Left ventricle myocardium superior (tissue), 1 donor: ENCODE measurements around the gene GRIK4. TPM values are rescaled to one million over a fixed set of nuclear protein-coding genes. Genes with fewer than 3 reads are reported as not detected.
"Not testable (repeated sequence)": the region's sequence is repeated elsewhere in the genome, so short reads cannot be mapped to it uniquely, and the experiment has no call there.

Experiments used
- ATAC-seq: fragments of 200-7000 bp; cut with Tn5 transposase; one replicate; pipeline ENCODE4 v1.9.1; 2020; ENCODE audit warnings: mild to moderate bottlenecking, moderate library complexity
- DNase-seq: peaks from one replicate; pipeline ENCODE4 v3.0.0-alpha.2; 2020
- intact Hi-C: fragments of 100-400 bp; cut with micrococcal nuclease; formaldehyde crosslinking; loops from one replicate; pipeline ENCODE4 v1.11.0; 2022
- total RNA-seq: library from RNA; stranded (reverse); fragmentation: NEBNext Ultra II Directional; extraction: Animal tissue kit (Norgen Biotek cat#: 25700); gene quantifications from one replicate; pipeline ENCODE4 v1.2.1, GENCODE V29; 2021
- donor health status: DM: no; HTN: yes; CAD: no; lungs with severe emphysema.

Gene GRIK4
- total RNA-seq, 1 donor from 2014 or later: 0.22 TPM

DNA sequence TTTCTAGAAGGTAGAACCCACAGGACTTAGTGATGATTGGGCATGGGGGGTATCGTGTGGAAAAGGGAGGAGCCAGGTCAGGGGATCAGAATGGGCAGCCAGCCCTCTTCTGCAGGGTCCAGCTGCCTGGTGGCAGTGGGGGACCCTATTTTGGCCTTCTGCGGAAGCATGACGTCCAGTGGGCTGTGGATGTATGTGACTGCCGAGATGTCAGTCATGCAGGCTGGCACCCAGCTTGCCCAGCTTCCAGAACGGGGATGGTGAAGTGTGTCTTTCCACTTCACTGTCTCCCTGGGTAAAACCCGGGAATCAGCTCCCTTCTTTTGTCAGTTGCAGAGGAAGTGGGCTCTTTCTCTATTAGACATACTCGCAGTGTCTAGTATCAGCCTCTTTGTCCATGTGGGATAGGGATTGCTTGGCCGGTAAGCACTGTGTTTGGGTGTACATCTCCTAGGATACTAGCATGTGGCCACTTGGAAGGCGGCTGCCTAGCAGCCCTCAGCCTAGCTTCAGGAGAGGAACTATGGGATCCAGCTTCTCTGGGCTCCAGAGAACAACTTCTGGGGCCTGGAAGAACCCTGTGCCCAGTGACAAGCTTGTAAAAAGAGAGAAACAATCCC lies 51.4 kb downstream of the GRIK4 start:
- ATAC-seq: peak; percentile 81
- intact Hi-C loops: no loop called here
- DNase-seq: peak; percentile 46

DNA sequence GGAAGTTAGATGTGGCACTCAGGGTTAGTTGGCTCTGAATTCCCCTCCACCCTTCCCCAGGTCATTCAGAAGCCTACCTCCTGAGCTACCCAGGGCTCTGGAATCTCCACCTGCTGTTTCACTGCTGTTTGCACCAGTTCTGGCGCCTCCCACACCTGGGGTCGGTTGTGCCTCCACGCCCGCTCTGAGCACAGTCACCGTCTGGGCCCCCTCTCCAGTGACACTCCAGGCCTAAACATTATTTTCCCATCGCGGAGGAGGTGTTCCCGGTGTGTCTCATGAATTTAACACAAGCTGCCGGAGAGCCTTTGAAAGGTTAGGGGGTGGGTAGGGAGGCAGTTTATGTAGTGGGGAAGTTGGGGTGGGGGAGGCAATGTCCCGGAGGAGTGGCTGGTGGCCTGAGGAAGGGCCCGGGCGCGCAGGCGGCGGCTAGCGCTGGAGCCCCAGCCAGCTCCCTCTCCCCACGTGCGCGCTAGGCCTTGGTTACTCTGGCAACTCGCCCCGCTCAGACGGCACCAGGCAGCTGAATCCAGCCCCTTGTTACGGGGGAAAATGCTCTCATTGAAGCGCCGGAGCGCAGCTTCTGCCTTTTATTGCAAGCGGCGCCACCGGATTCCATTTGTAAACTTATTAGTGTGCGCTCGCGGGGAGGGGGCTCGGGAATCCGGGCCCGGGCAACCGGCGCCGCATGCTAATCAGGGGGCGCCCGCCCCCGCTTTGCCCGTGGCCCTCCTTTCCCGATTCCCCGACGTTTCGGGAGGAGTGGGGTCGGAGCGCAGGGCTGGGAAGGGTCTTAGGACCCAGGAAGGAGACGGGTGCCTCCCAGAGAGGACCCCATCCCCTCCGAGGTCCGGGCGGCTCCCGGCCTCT lies 52.4 kb downstream of the GRIK4 start:
- ATAC-seq (peak; percentile 66), DNase-seq (peak; percentile 65)
- intact Hi-C loops: no loop called here

DNA sequence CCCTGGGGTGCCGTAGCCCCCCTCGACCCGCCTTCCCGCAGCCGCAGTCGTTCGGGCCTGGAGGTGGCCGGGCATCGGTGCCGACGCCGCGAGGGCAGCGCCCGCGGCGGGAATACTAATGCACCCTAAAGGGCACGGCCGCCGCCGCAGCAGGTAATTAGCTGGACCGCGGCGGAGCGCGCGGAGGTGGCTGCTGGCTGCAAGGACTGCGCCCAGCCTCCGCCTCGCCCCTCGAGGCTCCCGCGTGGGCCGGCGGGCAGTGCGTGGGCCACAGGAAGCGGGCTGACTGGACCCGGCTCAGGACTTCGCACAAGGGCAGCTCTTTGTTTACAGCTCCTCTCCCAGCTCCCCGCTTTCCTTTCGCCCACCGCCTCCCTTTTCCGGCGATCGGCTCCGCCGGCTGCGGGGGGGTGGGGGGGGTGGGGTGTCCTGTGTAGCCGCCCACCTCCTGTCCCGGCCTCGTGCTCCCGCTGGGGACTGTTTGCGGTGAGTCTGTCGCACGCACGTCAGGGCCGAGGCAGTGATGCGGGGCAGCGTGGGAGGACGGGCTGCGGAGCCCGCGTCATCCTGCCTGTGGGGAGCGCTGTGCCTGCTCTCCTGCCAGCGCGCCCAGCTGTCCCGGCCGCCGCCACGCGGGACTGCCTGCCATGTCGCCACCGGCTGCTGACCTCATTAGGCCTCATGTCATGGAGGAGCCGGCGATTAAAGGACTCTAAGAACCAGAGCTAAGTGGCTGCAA lies 53.2 kb downstream of the GRIK4 start:
- intact Hi-C loops: no loop called here
- ATAC-seq: peak; percentile 77
- DNase-seq: peak; percentile 70

DNA sequence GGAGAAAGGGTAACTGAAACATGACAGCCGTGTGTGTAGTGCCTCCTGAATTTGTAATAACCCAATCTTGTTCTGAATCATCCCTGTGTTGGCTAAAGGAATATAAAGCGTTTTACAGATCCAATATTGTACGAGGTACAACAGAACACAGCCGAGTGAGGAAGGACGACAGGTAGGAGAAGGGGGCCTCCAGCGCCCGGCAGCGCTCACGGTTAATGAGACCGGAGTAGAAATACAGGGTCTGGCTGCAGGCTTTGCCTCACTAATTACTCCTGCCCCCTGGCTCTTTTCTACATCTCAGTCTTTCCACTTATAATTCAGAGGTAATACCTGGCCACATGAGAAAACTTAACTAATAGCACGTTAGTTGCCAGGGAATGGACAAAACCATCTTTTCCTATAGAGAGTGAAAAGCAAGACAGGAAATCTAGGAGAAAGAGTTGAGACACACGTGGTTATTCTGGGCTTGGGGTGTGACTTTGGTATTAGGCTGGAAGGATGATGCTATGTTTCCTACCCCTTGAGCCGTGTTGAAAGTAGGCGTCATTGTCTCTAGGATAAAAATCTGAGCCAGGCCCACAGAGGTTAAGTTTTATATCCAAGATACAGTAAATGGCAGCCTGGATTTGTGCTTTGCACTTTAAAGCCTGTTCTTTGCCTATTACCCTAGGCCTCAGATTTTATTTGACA lies 54.1 kb downstream of the GRIK4 start:
- ATAC-seq (no peak), DNase-seq (no peak)
- intact Hi-C loops: no loop called here

DNA sequence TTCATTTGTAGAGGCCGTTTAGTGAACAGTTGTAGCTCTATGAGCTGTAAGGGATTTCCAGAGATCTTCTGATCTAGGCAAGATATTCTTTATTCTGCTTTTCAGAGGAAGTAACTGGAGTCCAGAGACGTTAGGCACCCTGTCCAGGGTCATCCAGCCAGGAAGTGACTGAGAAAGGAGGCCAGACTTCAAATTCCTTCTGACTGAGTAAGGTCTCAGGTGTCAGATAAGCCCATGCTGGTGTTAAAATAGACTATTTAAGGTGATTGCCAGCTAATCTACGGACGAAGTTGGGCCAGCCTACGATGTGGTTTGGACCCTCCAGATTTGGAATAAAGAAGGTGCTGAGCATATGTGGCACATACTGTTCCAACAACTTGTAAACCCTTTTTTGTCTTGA lies 54.6 kb downstream of the GRIK4 start:
- ATAC-seq (no peak), DNase-seq (no peak)
- intact Hi-C loops: no loop called here

DNA sequence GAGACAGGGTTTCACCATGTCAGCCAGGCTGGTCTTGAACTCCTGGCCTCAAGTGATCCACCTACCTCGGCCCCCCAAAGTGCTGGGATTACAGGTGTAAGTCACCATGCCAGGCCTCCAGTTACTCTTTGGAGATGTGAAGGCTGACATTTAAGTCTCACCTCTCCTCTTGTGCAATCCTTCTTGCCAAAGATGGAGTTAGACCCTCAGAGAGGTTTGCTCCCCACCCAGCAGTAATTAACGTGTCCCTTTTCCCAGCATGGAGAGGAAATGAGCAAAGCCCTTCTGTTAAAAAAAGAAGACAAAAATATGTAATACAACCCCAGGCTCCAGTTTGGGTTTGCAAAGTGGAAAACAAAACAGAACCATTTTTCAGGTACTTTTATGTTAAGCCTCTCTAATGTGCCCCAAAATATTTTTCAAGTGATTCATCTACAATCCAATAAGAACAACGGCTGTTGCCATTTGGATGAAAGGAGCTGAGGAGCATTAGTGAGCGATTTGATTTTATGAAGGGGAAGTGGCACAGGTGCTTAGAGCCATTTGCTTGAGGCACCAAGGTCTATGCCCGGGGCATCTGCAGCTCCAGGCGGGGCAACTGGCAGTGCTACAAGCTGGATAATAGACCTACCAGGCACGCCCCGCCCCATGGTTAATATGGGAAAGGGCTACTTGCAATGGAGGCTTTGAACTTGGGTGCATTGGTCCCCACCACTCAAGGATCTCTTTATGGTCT lies 57.2 kb downstream of the GRIK4 start:
- DNase-seq (no peak), ATAC-seq (no peak)
- intact Hi-C loops: no loop called here

DNA sequence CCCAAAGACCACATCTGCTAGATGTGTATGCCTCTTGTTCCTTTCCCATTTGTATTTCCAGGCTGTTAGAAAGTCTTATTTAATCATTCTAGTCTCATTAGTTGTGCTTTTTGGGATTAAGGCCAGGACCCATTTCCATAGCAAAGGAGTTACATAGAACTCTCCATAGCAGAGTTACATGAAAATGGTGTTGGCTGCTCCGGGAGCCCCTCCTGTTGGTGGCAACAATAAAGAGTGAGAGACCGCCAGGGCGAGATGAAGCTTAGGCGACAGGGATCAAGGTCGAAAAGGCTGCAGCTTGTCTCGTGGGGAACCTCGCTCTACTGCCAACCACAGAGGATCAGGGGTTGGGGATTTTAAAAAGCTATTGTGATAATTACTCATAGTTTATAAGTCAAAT lies 58.3 kb downstream of the GRIK4 start:
- no peak for ATAC-seq
- no peak for DNase-seq
- intact Hi-C loops: no loop called here

DNA sequence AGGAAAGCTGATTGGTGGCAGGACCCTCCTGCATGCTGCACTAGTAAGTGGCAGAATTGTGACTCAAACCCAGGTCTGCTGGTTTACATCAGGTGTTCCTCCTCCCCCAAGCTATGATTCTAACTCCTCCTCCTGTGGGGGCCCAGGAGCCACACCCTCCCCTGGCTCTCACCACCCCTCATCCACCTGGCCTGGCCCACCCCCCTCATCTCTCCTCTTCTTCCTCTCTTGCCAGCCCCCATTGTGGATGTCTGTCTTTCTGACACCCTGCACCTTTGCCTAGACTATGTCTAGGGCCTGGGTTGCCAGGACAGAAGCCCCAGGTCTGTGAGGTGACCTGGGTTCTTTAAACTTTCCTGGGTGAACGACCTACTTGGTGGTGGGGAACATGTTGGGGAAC lies 59.9 kb downstream of the GRIK4 start:
- intact Hi-C loops: no loop called here
- DNase-seq (no peak), ATAC-seq (no peak)

DNA sequence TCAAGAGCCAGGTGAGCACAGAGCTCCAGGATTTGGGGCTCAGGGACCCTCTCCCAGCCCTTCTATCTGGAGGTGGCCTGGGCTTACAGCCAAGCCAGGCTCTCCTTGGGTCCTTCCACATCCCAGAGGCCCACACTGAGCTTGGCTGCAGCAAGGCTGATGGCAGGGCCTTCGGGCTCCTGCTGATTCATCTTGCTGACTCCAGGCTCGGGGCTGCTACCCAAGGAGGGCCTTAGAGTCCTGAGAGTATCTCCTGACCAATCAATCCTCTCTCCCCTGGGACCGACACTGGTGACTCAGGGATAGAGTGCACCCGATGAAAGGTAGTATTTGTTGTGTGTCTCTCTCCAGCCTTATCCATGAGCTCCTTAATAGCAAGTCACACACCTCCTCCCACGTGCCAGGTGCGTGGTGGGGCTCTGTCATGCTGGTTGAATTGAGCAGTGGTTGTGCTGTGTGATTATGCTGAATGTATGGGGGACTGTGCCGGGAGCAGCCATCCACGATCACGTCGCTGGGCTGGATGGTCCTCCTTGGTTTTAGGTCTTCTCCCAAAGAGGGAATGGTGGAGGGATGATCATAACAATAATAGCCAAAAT lies 62.3 kb downstream of the GRIK4 start:
- DNase-seq: no peak
- no peak for ATAC-seq
- intact Hi-C loops: no loop called here

DNA sequence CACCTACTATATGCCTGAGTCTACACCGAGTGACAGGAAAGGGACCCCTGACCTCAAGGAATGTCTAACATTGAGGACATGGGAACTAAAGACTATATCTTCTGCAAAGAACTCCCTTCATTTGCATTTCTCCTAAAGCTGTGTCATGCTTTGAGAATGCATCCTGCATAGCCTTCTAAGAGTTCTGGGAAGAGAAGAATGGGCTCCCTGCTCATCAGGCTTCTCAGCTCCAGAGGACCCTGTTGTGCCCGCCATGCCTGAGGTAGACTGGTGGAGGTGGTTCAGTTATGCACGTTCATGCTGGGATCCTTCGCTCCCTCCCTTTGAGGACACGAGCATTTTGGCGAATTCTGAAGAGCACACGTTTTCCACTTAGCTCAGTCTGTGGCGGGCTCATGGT lies 63.3 kb downstream of the GRIK4 start:
- intact Hi-C loops: no loop called here
- ATAC-seq (no peak), DNase-seq (no peak)

DNA sequence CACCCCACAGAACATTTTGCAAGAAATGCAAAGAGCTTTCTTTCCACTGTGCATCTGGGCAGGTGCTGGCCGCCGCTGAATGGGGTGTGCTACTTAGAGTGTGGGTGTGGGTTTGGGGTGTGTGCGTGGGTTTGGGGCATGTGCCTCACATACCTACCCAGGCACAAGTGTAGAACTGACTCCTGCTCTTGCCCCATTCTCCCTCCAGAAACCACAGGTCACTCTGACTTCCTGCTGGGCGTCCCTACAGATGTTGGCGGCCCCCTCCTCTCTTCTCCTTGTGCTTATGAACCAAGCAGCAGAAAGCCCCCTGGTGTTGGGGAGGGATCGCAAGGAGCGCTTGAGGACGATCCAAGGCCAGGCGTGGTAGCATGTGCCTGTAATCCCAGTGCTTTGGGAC lies 63.9 kb downstream of the GRIK4 start:
- ATAC-seq (no peak), DNase-seq (no peak)
- intact Hi-C loops: no loop called here

DNA sequence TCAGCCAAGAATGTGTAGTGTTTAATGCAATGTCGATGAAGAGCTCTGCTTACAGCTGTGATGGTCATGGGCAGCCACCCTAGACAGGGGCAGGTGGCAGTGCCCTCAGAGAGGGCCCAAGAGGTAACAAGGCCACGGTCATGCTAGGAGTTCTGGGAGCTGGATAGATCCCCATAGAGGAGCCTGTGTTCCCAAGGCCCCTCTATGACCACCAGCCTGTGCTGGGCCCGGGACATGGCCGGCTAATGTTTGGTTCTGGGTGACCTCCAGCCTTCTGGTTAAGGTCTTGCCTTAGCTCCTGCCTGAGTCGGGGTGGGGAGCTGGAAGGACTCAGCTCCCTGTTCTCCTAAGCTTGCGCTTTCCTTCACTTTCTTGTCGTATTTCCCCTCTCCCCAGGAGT lies 65.1 kb downstream of the GRIK4 start:
- intact Hi-C loops: no loop called here

DNA sequence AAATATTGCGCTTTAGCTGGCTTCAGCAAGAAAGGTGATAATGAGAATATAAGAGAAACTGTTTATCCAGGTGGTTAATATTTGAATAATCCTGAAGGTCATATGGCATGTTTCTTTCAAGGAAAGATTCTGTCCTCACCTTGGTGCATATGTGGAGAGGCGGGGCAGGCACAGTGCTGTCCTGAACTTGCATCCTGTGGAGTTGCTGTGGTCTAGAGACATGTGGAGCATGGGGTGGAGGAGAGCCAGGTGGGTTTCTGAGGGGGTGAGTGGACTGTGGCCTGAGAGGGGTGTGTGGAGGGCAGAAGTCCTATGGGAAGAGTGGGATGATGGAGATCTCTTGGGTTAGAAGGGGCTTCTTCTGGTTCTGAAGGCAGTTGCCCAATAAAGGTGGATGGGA lies 65.5 kb downstream of the GRIK4 start:
- DNase-seq: no peak
- ATAC-seq: no peak
- intact Hi-C loops: no loop called here

More for the DNA sequence above, 65.1 kb downstream of the GRIK4 start:
- no peak for ATAC-seq
- no peak for DNase-seq

DNA sequence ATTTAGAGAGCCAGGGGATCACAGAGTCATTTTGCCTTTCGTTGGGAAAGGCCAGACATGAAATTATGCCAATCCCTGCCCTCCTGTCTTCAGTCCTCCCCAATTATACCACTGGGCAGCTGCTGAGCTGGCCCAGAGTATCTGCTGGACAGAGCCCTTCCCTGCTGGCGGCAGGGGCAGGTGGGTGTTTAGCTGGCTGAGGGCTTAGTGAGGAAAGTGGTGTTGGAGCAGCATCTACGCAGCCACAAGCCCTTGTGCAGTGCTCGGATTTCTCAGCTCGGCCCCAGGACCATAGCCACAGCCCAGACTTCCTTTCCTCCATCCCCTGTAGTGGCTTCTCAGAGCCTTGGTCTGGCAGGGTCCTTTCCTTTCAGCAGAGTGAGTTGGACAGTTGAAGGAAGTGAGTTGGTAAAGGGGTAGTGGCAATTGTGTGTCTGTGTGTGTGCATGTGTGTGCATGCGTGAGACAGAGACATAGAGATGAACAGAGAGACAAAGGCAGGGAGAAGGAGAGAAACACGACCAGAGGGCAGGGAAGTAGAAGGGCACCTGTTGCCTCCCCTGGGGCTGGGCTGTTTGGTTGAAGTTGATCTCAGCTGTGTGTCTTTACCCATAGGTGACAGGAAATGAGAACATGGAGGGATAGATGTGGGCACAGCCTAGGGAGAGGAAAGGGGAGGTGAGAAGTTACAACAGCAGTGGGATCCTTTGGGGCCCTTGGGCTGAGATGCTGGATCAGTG lies 66.2 kb downstream of the GRIK4 start:
- intact Hi-C loops: no loop called here
- ATAC-seq: no peak
- DNase-seq: no peak

DNA sequence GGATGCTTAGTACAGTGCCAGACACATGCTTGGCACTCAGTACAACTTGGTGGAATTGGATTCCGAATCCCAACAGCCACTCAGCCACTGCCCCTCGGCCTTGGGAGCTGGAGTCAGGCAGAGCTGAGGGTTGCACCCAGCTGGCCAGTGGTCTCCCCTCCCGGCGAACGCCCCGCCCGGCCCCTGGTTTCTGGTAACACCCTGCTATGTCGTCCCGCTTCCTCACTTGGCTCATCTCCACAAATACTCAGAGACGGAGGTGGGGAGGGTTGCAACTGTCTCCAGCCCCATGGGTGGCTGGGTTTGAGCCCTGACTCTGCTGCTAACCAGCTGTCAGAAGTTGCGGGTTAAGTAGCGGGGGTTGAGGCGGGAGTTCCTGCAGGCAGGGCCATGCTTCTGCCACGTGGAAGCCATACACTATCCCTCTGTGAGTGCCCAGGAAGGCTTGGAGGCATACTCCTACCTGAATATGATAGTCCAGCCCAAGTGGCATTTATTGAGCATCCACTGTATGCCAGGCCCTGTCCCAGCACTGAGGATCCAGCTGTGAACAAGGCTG lies 67.1 kb downstream of the GRIK4 start:
- intact Hi-C loops: no loop called here
- no peak for ATAC-seq
- DNase-seq: no peak

DNA sequence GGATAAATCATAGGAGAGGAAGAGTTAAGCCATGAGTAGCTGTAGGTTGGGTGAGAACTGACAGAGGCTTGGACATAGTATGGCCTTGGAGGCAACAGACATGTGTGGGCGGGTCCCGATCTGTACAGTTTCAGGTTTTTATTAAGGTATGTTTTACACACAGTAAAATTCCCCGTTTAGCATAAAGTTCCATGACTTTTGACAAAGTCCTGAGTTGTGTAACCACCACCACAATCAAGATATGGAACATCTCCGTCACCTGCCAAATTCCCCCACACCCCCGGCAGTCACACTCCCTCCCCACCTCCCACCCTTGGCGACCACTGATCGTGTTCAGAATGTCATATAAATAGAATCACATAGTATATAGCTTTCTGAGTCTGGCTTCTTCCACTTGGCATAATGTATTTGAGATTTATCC lies 68.1 kb downstream of the GRIK4 start:
- intact Hi-C loops: no loop called here
- ATAC-seq (no peak), DNase-seq (no peak)

DNA sequence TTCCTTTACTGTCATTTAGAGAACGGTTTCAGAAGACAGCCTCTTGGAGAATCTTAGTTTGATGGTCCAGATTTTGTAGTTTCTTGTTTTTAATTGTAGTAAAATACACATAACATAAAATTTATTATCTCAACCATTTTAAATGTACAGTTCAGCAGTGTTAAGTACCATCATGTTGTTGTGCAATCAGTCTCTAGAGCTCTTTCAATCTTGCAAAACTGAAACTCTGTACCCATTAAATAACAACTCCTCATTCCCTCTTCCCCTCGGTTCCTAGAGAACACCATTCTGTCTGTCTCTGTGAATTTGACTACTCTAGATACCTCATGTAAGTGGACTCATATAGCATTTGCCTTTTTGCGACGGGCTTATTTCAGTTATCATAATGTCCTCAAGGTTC lies 69.8 kb downstream of the GRIK4 start:
- intact Hi-C loops: no loop called here
- no peak for ATAC-seq
- no peak for DNase-seq

DNA sequence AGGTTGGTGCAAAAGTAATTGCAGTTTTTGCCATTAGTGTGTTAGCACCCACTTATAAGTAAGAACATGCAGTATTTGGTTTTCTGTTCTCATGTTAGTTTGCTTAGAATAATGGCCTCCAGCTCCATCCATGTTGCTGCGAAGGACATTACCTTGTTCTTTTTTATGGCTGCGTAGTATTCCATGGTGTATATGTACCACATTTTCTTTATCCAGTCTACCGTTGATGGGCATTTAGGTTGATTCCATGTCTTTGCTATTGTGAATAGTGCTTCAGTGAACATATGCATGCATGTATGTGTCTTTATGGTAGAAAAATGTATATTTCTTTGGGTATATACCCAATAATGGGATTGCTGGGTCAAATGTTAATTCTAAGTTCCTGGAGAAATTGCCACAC lies 71.0 kb downstream of the GRIK4 start:
- DNase-seq, ATAC-seq, intact Hi-C loops: not testable (repeated sequence)
